A673 (cell line): ENCODE measurements around the gene RCBTB2.

Source experiments
- CTCF ChIP-seq: fragments of 300-800, 200-600 bp; sonication (generic); conservative IDR thresholded peaks from 2 replicates; pipeline ENCODE4 v1.5.1; 2017; ENCODE audit warnings: low read depth, mild to moderate bottlenecking, antibody characterized with exemption, low read length, moderate library complexity, mixed read lengths
- EZH2 ChIP-seq: fragments of 200-600 bp; sonication (generic); IDR thresholded peaks from 2 replicates; pipeline ENCODE4 v1.6.1; 2017; ENCODE audit warnings: borderline replicate concordance, low read depth, mild to moderate bottlenecking, mixed read lengths, antibody characterized with exemption, low read length; ENCODE audit not compliant: poor library complexity, severe bottlenecking

GRCh38 chr13:48486362-48486761 lies 46.5 kb downstream of the RCBTB2 start:
- TF ChIP-seq CTCF (no peak), EZH2 (no peak)
